Endothelial cell of umbilical vein (primary cell): Measurements from ENCODE around the gene SPRYD4. TPM values are rescaled to one million over a fixed set of nuclear protein-coding genes. Genes with fewer than 3 reads are reported as not detected.

Source experiments
- BruUV-seq: library from RNA; stranded (reverse); fragments of 400-500 nt; replicated peaks from 2 replicates; lab custom pipeline; 2021; lab: Mats Ljungman, UMichigan
- CTCF ChIA-PET: fragments of 300-600, 350-600 bp; sonication (Branson Sonifier 250); formaldehyde crosslinking; loops from one replicate; lab custom pipeline; 2021; ENCODE audit warnings: antibody characterized with exemption, inconsistent platforms; lab: Charles Lee
- POLR2A ChIA-PET: fragments of 300-600, 350-600 bp; sonication (Branson Sonifier 250); formaldehyde crosslinking; loops from one replicate; lab custom pipeline; 2021; ENCODE audit warnings: antibody characterized with exemption, inconsistent platforms; lab: Charles Lee
- DNase-seq: peaks from one replicate; pipeline ENCODE4 v3.0.0-alpha.2; 2011; ENCODE audit warnings: low read depth, low spot score
- FAIRE-seq: peaks from 2 replicates; lab custom pipeline; 2011; peaks lifted over from hg19 to GRCh38; lab: Jason Lieb, UNC
- H2AFZ ChIP-seq: 2 replicates; pipeline ENCODE4 v1.6.0; 2012; ENCODE audit warnings: low read depth, low read length, control low read depth, inconsistent platforms
- H3K27ac ChIP-seq: 2 replicates; pipeline ENCODE4 v1.5.1; 2011; ENCODE audit warnings: low read depth, mild to moderate bottlenecking, control low read depth, low read length, moderate library complexity; ENCODE audit not compliant: insufficient read depth
- H3K27me3 ChIP-seq, 2 experiments: 2 replicates each; pipeline versions ENCODE4 v1.6.0 to v1.6.1; 2011; ENCODE audit warnings: low read length in 2 of 2, mixed read lengths in 1 of 2; ENCODE audit not compliant: control insufficient read depth in 2 of 2, insufficient read depth in 2 of 2
- H3K36me3 ChIP-seq, 2 experiments: 2 replicates in 1 of 2; 3 replicates in 1 of 2; pipeline ENCODE4 v1.5.1; 2011; ENCODE audit warnings: low read length in 2 of 2, mild to moderate bottlenecking in 1 of 2, moderate library complexity in 1 of 2; ENCODE audit not compliant: control insufficient read depth in 2 of 2, insufficient read depth in 2 of 2; ENCODE audit errors: extremely low read depth in 1 of 2
- H3K4me1 ChIP-seq: 3 replicates; pipeline ENCODE4 v1.5.1; 2011; ENCODE audit warnings: mild to moderate bottlenecking, low read length; ENCODE audit not compliant: control insufficient read depth, insufficient read depth; ENCODE audit errors: extremely low read depth
- H3K4me2 ChIP-seq: 2 replicates; pipeline ENCODE4 v1.6.1; 2011; ENCODE audit warnings: low read length, control low read depth, mixed read lengths; ENCODE audit not compliant: insufficient read depth
- H3K4me3 ChIP-seq, 3 experiments: fragments of 200-600 bp in 1 of 3; sonication (generic), shearing (Covaris generic) in 1 of 3; replicated peaks in 1 of 3; 2 replicates each; pipeline ENCODE4 v1.5.1; 2011 to 2016; ENCODE audit warnings: control low read depth in 3 of 3, low read length in 3 of 3, mild to moderate bottlenecking in 2 of 3, inconsistent platforms in 1 of 3, low read depth in 1 of 3, moderate library complexity in 1 of 3; ENCODE audit not compliant: insufficient read depth in 1 of 3
- H3K79me2 ChIP-seq: 2 replicates; pipeline ENCODE4 v1.6.0; 2012; ENCODE audit warnings: low read length, inconsistent platforms; ENCODE audit not compliant: control insufficient read depth, insufficient read depth
- H3K9ac ChIP-seq: replicated peaks from 2 replicates; pipeline ENCODE3; 2011; ENCODE audit warnings: low read length, control low read depth; ENCODE audit not compliant: insufficient read depth; ENCODE audit errors: extremely low read depth
- H3K9me1 ChIP-seq: replicated peaks from 3 replicates; pipeline ENCODE4 v1.6.0; 2011; ENCODE audit warnings: mild to moderate bottlenecking, low read length; ENCODE audit not compliant: control insufficient read depth, insufficient read depth; ENCODE audit errors: extremely low read depth
- H3K9me3 ChIP-seq: replicated peaks from 2 replicates; pipeline ENCODE4 v1.5.1; 2012; ENCODE audit warnings: low read length, inconsistent platforms; ENCODE audit not compliant: control insufficient read depth, insufficient read depth
- H4K20me1 ChIP-seq: replicated peaks from 2 replicates; pipeline ENCODE3; 2011; ENCODE audit warnings: mild to moderate bottlenecking, low read length; ENCODE audit not compliant: control insufficient read depth, insufficient read depth; ENCODE audit errors: extremely low read depth
- EZH2 ChIP-seq: IDR thresholded peaks from 2 replicates; pipeline ENCODE4 v1.6.1; 2012; ENCODE audit warnings: borderline replicate concordance, low read depth, mild to moderate bottlenecking, moderate library complexity, low read length, inconsistent platforms; ENCODE audit not compliant: severe bottlenecking
- FOS ChIP-seq: IDR thresholded peaks from 2 replicates; pipeline ENCODE4 v1.6.1; 2011; ENCODE audit warnings: mild to moderate bottlenecking, low read length, moderate library complexity, borderline replicate concordance; ENCODE audit not compliant: insufficient read depth
- GATA2 ChIP-seq: IDR thresholded peaks from 2 replicates; pipeline ENCODE4 v1.7.0; 2011; ENCODE audit warnings: low read depth, mild to moderate bottlenecking, moderate library complexity, mixed read lengths, low read length; ENCODE audit not compliant: insufficient read length, insufficient read depth
- JUN ChIP-seq: IDR thresholded peaks from 2 replicates; pipeline ENCODE4 v1.6.1; 2011; ENCODE audit warnings: borderline replicate concordance, low read depth; ENCODE audit not compliant: insufficient read length, insufficient read depth
- MYC ChIP-seq: IDR thresholded peaks from one replicate; pipeline ENCODE4 v1.6.1; 2011; ENCODE audit warnings: mild to moderate bottlenecking, low read depth, low read length
- POLR2A ChIP-seq: IDR thresholded peaks from 2 replicates; pipeline ENCODE4 v1.6.1; 2012; ENCODE audit warnings: low read depth, mild to moderate bottlenecking, control low read depth, low read length
- POLR2AphosphoS5 ChIP-seq: IDR thresholded peaks from 2 replicates; pipeline ENCODE4 v1.6.1; 2012; ENCODE audit warnings: low read depth, mild to moderate bottlenecking, control low read depth, low read length, moderate library complexity; ENCODE audit not compliant: insufficient read depth
- dilution Hi-C: fragments of 300-500 bp; cut with MboI; formaldehyde crosslinking; loops from one replicate; pipeline ENCODE4 v1.15.0; 2019; ENCODE audit warnings: low sequenced_read_pairs; ENCODE audit not compliant: extremely low pct_ligation_motif_present
- intact Hi-C: fragments of 100-400 bp; cut with micrococcal nuclease; formaldehyde crosslinking; loops from one replicate; pipeline ENCODE4 v1.10.0; 2022
- polyA plus RNA-seq, 4 experiments: library from polyadenylated mRNA; depleted of rRNA in 3 of 4; stranded (reverse) in 3 of 4; unstranded in 1 of 4; fragments of >200 nt; gene quantifications; 2 replicates each; pipeline versions ENCODE4 v1.2.1 to v1.2.3, GENCODE V29; 2011 to 2012; ENCODE audit warnings: missing spikeins in 1 of 4
- total RNA-seq: library from RNA; stranded (reverse); gene quantifications from 2 replicates; pipeline ENCODE4 v1.2.3, GENCODE V29; 2021
- TF ChIP-seq, protein P1 (sequence below): IDR thresholded peaks from 2 replicates; pipeline ENCODE4 v1.6.1; 2011; ENCODE audit not compliant: insufficient read depth, insufficient read length
- TF ChIP-seq, protein P2 (sequence below), 2 donors: IDR thresholded peaks; 1 replicate in 1 of 2; 2 replicates in 1 of 2; pipeline ENCODE4 v1.5.1; 2011; ENCODE audit warnings: low read length in 2 of 2, mild to moderate bottlenecking in 2 of 2, moderate library complexity in 2 of 2, control low read depth in 1 of 2, inconsistent platforms in 1 of 2, low read depth in 1 of 2; ENCODE audit not compliant: insufficient read depth in 1 of 2; ENCODE audit errors: extremely low read depth in 1 of 2

Gene SPRYD4
- total and polyA plus RNA-seq, 2 donors (not counting 3 experiments of a cell fraction or from before 2014, with no cell fraction given): 3.4 to 4.0 TPM

DNA sequence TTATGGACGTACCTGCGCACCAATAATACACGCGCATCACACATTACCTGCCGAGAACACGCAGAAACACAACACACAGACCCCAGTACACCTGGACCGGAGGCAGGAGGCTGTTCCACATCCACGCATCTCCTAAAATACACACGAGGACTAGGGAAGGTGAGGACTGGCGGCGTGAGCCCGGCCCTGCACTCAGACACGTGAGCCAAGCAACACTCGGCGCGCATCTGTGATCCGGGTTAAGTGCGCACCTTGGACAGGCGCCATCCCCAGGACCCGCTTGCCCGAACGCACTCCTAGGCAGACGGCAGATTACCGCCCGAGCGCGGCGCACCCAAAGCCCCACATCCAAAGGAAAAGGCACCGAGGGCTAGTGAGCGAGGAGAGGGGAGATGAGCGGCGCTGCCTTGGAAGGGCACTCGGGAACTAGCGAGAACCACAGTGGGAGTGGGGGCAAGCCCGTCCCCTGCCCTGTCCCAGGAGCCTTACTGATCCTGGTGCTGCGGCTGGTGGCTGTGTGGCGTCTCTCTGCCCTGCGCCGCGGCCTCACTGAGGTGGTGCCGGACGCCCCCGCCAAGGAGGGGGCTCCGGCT is 19.2 kb downstream of the SPRYD4 start:
- Histone ChIP-seq H3K9me1 (no peaks in the 10 kb centered on the region), H3K4me3 (peak overlapping the region in 2 of 3 experiments; percentile 1 to 27), H3K36me3 (no peaks in the 10 kb centered on the region), H3K4me2 (peak overlapping the region; percentile 6), H3K4me1 (peaks cover 4% of the 10 kb centered on the region), H3K27ac (no peak overlapping the region), H2AFZ (peak overlapping the region; percentile 18), H3K9me3 (no peaks in the 10 kb centered on the region), H3K27me3 (peaks cover 24 to 46% of the 10 kb centered on the region in 2 experiments), H3K79me2 (no peaks in the 10 kb centered on the region), H3K9ac (no peak overlapping the region), H4K20me1 (no peaks in the 10 kb centered on the region)
- peak; percentile 6 for DNase-seq
- no peak for FAIRE-seq
- intact Hi-C loops: no loop called here
- no TSS peak for BruUV-seq
- dilution Hi-C loops: no loop called here
- no peak for TF ChIP-seq JUN
- TF ChIP-seq EZH2: peak; percentile 89
- ChIA-PET POLR2A (no interaction called here), CTCF (interaction anchor here (1.6 kb wide), 1 partner anchor 149 kb away, joined by 4 read pairs; no protein-coding TSS in a partner anchor)

DNA sequence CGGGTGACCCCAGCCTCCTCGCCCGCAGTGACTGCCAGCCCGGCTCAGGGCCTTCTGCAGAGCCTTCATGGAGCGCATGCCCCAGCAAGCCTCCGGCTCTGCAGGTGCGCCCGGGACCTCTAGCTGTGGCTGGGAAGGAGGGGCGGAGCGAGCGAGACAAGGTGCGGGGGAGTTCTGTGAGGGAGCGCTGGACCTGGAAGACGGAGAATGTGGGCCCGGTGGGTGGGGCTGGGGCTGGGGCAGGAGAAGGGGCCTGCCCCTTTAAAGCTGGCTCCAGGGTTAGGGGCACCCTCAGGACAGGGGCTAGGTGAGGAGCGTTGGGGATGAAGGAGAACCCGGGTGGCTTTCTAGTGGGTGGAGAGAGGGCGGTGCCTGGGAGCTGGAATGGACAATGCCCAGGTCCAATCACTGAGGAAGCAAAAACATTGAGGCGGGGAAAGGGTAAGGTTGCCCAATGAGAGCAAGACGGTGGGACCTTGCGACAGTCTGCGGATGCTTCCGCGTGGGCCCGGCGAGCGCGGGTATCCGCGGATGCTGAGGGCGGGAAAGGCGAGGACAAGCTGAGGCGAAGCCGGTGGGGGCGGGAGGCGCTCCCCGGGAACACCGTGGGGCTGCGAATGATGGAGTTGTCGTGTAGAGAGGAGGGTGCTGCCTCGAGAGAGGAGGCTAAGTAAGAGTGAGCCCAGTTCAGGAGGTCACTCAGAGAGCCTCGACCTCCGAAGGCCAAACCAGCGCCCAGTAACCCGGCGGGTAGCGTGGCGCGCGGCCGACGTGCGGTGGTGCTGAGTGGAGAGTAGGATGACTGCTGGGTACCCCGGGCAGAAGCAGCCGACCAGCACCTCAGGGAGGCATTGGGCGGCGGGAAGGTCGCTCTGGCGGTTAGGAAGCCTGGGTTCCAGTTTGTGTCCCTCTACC is 19.9 kb downstream of the SPRYD4 start, which contains the start of gene GLS2:
GLS2 (minus strand) TSS at position 121 of the 915 bp plus-strand sequence; CDS start at position 78, 43 bp downstream.
- no TSS peak for BruUV-seq
- Histone ChIP-seq H3K4me2 (peak within 1 kb of the TSS; percentile 27), H3K9ac (no peak within 1 kb of the TSS), H3K27me3 (peaks cover 24 to 48% of the 10 kb centered on the region in 2 experiments), H3K9me3 (no peaks in the 10 kb centered on the region), H3K4me1 (peaks cover 4% of the 10 kb centered on the region), H3K79me2 (no peaks in the 10 kb centered on the region), H3K4me3 (peak within 1 kb of the TSS in 2 of 3 experiments; percentile 1 to 27), H3K27ac (no peak within 1 kb of the TSS), H3K9me1 (no peaks in the 10 kb centered on the region), H3K36me3 (no peaks in the 10 kb centered on the region), H4K20me1 (no peaks in the 10 kb centered on the region), H2AFZ (peak within 1 kb of the TSS; percentile 18)
- DNase-seq: peak; percentile 75
- ChIA-PET CTCF (interaction anchor here (0.8 to 1.6 kb wide), 3 partner anchors 8 to 149 kb away, joined by 3 to 4 read pairs (median 4); no protein-coding TSS in a partner anchor), POLR2A (no interaction called here)
- intact Hi-C loops (no loop called here), dilution Hi-C loops (no loop called here)
- TF ChIP-seq POLR2AphosphoS5 (no peak), MYC (no peak), JUN (no peak), GATA2 (no peak), EZH2 (peak; percentile 40), POLR2A (no peak), FOS (no peak)
- TF ChIP-seq, protein P1, sequence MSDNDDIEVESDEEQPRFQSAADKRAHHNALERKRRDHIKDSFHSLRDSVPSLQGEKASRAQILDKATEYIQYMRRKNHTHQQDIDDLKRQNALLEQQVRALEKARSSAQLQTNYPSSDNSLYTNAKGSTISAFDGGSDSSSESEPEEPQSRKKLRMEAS: peak; percentile 70
- TF ChIP-seq, protein P2, sequence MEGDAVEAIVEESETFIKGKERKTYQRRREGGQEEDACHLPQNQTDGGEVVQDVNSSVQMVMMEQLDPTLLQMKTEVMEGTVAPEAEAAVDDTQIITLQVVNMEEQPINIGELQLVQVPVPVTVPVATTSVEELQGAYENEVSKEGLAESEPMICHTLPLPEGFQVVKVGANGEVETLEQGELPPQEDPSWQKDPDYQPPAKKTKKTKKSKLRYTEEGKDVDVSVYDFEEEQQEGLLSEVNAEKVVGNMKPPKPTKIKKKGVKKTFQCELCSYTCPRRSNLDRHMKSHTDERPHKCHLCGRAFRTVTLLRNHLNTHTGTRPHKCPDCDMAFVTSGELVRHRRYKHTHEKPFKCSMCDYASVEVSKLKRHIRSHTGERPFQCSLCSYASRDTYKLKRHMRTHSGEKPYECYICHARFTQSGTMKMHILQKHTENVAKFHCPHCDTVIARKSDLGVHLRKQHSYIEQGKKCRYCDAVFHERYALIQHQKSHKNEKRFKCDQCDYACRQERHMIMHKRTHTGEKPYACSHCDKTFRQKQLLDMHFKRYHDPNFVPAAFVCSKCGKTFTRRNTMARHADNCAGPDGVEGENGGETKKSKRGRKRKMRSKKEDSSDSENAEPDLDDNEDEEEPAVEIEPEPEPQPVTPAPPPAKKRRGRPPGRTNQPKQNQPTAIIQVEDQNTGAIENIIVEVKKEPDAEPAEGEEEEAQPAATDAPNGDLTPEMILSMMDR (IDR thresholded peaks at IDR 0.05; ENCODE audit: extremely low read depth in 1 of 2, insufficient read depth in 1 of 2, low read depth in 1 of 2, low read length in 2 of 2): no peak
- peak; percentile 47 for FAIRE-seq
